HG02981 (cell line): ENCODE results near the gene RNF39.
"Not testable (repeated sequence)": the region's sequence is repeated elsewhere in the genome, so short reads cannot be mapped to it uniquely, and the experiment has no call there.

Experiments used
- ATAC-seq: cut with Tn5 transposase; IDR thresholded peaks from one replicate; pipeline ENCODE4 v1.9.1; 2021; ENCODE audit warnings: mild to moderate bottlenecking, moderate library complexity; ENCODE audit not compliant: unreplicated experiment

Gene RNF39, protein sequence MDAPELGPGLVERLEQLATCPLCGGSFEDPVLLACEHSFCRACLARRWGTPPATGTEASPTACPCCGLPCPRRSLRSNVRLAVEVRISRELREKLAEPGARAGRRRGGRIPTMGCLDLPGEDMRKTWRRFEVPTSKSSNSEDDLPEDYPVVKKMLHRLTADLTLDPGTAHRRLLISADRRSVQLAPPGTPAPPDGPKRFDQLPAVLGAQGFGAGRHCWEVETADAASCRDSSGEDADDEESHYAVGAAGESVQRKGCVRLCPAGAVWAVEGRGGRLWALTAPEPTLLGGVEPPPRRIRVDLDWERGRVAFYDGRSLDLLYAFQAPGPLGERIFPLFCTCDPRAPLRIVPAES

DNA sequence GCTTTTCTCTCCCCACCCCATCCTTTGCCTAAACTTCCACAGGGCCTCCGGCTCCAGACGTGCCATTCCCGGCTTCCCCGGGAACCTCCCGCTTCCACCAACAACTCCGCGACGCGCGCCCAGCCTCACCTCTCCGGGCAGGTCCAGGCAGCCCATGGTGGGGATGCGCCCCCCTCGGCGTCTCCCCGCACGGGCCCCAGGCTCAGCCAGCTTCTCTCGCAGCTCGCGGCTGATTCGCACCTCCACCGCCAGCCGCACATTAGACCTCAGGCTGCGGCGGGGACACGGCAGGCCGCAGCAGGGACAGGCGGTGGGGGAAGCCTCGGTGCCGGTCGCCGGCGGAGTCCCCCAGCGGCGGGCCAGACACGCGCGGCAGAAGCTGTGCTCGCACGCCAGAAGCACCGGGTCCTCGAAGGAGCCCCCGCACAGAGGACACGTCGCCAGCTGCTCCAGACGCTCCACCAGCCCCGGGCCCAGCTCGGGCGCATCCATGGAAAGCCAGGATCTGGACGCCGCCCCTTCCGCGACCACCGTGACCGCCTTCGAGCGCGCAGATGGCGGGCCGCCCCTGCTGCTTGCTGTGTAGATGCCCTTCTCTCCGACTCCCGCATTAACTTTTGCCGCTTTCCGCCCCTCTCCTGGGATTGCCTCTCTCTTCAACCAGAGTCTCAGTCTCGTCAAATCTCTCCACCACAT, at the start of gene RNF39:
TSS of gene RNF39 (minus strand) at position 676 of the 696 bp plus-strand sequence. CDS start at position 492, 184 bp downstream.
- no peak for ATAC-seq

DNA sequence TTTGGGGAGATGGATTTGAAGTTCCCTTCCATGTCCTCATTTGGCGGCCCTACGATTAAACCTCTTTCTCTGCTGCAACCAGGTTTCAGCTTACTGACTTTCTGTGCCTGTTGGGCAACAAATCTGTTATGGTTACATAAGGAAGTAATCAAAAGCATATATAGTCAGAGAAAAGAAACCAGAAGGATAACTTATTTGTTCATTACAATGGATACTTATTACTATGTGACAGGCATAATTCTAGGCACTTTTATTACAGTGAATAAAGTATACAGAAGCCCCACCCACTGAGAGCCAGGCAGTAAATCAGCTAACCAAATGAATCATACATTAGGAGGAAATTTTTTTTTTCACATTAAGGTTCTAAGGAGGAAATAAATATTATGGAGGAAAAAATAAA, 46.9 kb upstream of the RNF39 start:
- ATAC-seq, result no peak

DNA sequence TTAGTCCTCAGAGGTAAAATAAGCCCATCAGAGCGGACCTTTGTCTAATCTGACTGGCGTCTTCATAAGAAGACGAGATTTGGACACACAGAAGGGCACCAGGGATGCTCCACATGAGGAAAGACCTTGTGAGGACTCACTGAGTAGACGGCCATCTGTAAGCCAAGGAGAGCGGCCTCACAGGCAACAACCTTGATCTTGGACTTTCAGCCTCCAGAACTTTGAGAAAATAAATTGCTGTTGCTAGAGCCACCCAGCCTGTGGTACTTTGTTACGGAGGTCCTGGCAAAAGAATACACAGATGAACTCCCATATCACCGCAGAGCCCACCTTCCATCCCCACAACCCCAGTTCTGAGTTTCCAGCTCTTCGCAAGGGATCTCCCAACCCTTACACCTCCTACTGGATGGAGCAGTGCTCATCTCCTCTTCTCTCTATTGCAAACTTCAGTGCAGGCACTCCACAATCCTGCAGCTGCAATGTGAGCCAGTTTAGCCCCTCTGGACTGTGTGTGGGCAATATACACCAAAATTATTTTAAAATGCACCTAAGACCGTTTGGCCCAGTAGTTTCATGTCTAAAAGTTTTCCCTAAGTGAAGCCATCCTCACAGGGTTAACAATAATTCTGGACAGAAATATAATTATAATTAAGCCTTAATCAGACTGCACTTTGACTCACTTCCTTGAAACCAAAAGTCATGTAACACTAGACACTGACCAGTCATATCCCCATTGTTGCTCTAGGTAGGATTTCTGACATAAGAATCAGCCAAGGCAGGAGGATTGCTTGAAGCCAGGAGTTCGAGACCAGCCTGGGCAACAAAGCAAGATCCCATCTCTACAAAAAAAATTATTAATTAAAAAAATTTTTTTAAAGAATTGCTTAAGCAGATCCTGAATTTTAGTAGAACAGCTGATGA, 46.1 kb upstream of the RNF39 start:
- no peak for ATAC-seq

DNA sequence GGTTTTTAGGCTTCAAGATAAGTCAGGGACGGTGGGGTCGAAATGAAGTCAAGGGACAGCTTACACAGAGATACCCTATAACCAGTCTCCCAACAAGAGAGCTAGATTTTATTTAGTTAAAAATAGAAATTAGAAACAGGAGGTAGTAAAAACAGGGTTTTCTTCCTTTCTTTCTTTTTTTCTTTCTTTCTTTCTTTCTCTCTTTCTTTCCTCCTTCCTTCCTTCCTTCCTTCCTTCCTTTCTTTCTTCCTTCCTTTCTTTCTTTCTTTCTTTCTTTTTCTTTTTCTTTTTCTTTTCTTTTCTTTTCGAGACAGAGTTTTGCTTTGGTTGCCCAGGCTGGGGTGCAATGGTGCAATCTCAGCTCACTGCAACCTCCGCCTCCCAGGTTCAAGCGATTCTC, 43.1 kb upstream of the RNF39 start:
- ATAC-seq, result not testable (repeated sequence)

DNA sequence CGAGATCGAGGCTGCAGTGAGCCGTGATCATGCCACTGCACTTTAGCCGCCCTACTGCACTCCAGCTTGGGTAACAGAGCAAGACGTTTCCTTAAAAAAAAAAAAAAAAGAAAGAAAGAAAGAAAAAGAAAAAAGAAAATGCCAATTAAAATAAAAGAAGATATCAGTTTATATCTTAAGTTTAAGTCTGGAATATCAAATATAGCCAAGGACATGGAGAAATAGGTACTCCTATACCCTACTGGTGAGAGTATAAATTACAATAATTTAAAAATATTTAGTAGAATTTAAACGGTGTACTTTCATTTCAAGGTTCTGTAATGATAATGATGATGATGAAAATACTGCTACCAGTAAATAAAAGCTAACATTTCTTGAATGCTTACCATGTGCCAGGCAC, 41.2 kb upstream of the RNF39 start:
- no peak for ATAC-seq

DNA sequence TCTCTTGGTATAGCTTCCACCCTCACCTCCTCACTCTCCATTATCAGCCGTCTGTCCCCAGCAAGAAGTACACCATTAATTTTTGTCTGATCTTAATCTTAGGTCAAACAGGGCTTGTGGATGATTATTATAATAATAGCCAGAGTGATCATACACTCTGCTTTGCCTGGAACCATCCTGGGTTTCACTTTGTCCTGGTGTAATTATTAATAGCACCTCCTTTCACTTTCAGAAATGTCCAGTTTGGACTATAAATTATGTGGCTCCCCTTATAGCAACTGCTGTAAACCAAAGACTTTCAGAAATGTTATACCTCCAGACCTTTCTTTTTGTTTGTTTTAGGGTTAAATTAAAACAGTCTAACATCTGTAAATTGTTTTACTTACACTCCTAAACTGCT, 38.3 kb upstream of the RNF39 start:
- ATAC-seq, result no peak

DNA sequence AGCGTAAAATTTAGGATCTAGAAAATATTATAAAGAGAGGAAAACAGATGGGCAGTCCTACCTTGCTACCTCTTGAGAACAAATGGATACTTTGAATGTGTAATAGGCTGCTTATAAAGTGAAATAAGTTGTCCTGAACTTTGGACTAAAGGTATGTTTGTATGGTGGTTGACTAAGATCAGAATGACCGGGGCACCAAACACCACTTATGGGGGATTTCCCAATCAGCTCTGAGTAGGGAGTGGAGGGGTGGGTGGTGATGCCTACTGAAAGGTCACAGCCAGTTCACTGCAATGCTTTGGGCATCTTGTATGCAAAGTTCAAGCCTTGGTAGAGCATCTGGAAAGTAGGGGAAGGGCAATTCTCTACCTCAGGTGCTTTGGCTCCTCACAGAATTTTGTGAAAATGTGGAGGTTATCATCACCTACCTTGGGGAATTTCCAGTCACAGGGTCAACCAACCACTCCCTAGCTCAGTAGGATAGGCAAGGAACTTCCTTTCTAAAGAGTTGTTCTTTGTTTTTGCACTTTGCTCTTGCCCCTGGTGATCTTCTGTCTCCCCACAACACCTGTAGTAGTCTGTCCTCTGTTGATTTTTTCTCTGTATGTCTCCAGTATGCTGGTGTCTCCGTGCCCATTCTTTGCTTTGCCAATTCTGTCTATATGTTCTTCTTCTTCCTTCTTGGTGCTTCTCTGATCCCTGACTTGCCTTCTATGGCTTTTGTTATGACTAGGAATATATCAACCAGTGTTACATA, 37.6 kb upstream of the RNF39 start, which contains the start of gene TRIM31:
TSS of gene TRIM31 (minus strand) at position 88 of the 757 bp plus-strand sequence. CDS start 285 bp downstream, outside the sequence.
- ATAC-seq, result no peak

DNA sequence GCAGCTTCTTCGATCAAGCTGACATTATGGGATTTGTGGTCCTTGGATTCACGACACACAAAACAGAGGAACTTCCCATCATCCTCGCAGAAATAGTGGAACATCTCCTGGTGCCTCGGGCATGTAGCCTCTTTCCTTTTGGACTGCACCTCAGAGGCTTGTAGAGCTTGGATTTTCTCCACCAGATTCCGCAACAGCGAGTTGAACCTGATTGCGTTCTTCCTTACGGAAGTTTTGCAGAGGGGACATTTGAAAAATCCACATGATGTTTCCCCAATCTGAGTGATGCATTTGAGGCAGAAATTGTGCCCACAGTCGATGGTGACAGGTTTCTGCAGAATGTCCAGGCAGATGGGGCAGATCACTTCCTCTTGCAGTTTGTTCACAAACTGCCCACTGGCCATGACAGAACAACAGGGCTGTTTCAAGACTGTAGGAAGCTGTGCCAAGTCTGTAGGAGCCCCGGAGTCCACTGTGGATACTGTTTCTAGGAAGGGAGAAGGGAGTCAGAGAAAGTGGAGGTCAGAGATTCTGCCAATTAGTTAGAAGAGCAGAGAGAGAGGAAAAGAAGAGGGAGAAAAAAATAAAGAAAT, 36.9 kb upstream of the RNF39 start:
- no peak for ATAC-seq

DNA sequence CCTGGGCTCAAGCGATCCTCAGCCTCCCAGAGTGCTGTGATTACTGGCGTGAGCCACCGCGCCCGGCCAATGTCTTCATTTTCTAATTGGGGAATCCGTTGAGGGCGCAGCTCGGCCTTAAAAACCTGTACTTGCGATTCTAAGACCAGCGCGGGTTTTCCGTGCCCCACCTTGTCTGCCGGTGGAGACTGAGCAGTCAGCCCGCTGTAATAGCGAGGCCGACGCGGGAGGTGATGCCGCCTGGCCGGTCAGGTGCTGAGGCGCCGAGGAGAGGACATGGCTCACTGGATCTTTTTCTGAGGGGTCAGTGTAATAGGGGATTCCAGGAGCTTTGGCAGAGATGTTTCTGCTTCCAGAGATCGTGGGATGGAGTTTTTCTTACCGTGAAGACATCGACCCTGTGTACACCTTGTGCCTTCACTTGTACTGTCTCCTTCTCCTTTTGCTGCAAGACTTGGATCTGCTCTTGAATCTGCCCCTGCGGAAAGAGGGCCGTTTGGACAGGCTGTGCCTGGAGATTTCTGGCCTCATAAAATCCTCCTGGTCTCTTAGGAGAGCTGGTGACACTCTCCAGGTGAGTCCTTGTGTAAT, 35.8 kb upstream of the RNF39 start:
- ATAC-seq, result no peak

DNA sequence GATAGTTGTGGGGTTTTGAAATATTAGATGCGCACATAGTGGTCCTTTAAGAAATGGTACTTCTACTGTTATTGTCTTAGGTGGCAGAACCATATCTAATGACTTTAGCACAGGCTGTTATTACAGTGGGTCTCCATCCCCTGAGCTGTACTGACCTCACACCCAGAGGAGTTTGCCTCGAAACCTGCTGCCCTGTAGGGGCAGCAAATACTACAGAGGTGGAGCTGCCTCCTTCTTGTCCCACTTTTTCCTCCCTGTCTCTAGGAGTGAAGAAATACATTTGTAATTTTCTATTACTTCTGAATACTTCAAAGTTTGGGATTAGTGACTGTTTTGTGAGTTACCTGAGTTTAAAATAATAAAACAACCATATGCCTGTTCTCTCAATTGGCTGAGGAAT, 29.1 kb upstream of the RNF39 start:
- ATAC-seq, result no peak

DNA sequence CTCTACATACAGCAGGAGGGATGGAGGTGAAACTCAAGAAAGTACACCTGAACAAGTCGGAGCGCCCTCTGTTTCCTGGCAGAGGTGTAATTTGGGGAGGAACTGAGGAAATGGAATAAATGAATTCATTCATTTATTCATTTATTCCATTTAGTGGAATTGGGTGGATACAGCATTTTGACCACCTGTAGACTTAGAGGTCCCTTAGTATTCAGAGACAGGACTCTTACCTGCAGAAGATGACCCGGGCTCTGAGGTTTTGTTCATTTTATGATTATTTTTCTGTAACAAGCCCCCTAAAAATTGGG, 28.3 kb upstream of the RNF39 start:
- ATAC-seq, result no peak

DNA sequence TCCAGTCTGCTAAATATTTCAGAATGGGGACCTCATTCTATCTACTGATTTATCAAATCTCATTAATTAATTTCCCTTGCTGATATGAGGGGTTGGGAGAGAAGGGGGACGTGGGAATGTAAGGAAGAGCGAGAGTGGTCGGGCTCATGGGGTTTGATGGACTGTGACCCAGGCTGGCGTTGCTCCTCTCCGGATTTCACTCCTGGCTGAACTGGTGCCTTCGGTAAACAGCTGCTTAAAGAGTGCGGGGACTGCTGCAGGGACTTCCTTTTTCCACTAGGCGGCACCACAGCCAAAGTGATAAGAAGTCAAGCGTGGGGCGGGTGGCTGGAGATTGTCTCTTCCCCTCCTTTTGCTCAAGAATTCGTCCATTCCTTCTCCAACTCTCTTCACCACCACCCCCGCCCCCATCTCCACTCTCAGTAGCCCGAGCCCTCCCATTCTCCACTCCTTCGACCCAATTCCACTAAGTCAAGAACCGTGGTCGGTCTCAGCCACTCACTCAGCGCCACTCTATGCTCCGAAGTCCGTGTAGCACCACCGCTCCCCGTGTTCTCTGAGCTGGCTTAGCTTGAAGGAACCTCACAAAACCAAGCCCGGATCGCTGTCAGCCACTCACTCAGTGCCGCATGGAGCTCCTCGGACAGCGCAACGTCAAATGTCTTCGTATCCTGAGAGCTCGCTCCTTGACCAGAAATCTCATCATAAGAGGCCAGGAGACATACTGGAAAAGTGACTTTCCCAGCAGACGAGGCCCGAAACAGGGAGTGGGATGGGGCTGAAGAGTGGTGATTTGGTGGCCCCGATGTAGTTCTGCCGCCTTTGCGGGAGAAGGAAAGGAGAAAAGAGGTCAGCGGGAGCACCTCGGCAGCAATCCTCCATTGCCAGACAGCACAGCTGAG, 27.7 kb upstream of the RNF39 start:
- no peak for ATAC-seq

DNA sequence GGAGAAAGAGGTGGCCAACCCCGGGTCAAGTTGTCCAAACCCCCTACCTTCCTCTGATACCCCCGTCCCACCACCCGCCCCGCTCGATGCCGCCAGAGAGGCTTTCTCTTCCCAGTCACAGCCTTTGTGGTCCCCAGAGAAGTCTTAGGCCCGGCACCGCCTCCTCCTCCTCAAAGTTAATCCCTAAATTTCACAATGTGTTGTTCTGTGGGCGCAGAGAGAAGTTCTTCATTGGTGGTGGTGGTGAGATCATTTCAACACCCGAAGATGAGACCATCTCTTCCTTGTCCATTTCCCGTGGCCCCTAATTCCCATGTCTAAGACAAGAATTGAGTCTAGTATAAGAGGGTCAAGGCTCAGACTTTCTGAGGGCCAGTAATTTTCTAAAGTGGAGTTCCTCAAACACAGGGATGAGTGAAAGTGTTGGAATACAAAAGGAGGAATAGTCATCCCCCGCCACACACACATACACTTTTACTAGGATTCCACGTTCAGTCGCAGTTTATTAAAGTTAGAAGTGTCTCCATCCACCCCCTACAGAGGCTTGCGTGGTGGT, 26.9 kb upstream of the RNF39 start:
- no peak for ATAC-seq

DNA sequence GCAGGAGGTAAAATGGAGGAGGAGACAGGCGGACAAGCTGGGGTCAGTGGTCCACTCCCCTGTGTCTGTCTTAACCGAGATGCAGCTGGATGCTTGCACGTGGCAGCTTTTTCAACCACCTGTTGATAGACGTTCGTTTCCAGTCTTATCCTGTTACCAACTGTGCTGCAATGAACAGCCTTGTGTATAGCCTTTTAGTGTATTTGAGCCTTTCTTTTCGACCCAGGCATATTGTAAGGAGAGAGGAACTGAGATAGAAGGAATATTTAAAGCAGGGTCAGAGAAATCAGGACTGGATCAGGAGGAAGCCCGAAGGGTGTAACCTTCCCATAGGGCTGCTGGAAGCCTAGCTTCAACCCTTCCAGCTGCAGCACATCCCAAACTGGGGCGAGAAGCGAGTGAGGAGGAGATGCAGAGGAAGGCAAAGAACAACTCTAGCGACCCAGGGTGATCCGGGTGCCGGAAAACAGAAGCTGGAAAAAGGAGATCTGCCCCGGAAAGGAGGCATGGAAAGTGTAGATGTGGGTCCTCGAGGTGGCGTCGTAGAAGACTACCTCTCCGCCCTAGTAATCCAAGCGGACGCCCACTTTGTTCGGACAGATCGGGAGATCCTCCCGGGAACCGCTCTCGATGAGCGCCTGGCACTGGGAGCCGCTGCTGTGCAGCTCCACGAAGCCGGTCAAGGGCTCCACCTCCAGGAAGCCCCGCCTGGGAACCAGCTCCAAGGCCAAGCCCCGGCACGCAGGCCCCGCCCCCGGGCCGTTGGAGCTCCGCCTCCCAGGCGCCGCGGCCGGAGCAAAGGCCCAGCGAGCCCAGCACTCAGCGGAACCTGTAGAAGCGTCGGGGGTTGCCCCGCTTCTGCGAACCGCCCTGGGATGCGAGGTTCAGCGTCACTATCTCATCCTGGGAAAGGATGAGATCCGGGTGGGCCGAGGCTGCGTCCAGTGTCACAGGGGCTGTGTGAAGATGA, 26.2 kb upstream of the RNF39 start:
- peak; percentile 71 for ATAC-seq

DNA sequence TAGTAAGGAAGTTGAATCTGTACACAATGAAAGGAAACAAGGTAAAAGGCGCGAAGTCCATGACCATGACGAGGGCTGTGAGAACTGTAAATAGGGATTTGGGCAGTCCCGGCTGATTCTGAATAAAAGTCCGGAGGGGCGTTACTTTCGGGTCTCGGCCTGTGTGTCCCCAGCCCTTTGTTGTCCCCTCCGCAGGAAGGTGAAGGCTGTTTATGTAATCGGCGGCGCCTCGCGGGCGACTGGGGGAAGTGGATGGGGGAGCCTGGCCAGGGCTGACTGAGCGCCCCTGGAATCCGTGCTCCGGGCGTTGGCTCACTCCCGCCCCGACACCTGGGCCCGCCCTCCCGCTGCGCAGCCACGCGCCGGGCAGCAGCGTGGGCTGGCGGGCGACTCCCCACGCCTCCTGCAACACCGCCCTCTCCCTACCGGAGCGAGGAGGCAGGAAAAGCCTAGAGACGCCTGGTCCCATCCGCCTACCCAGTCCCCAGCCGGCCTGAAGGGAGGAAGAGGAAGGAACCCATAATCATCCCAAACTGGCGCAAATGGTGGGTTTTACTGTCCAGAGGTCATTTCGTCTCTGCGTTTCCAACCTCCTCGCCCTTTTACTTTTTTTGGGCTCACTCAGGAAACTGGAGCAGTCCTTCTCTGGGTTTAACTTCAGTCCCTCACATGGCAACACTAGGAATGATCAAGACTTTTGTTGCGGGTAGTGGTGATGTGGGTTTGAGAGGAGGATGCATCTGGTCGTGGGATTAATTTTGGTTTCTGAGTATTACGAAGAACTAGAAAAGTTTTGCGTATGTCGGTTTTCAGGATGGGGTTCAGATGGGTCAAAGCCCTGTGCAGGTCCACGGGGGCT, 25.2 kb upstream of the RNF39 start:
- no peak for ATAC-seq

DNA sequence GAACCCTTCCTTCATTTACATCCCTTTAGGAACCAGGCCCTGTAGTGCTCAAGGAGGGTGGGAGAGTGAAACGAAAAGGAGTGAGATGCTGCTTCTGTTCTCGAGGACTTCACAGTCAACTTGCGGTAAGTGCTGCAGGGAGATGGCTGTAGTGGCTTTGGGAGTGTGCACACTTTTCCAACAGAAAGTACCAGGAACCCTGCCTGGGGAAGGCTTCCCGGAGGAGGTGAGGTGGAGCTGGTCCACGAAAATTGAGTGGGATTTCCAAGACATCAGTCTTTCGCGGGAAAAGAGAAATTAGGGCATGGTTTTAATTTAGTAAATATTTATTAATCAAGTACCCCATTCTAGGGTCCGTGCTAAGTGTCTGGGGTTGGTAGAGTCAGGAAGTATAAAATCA, 24.6 kb upstream of the RNF39 start:
- no peak for ATAC-seq
